NCI-H446 (cell line): ENCODE results near the gene SPDYC.
"Not testable (repeated sequence)": the region's sequence is repeated elsewhere in the genome, so short reads cannot be mapped to it uniquely, and the experiment has no call there.

ENCODE experiments used
- DNase-seq, 2 experiments: peaks; one replicate each; lab custom pipeline; 2025; lab: John Stamatoyannopoulos, UW

SPDYC gene

GRCh38 chr11:65169164-65169641 lies 830 bp upstream of the SPDYC start:
- DNase-seq: no peak

- DNase-seq: no peak
Measured at GRCh38 chr11:65172600-65172999, 2.6 kb downstream of the SPDYC start.

DNA sequence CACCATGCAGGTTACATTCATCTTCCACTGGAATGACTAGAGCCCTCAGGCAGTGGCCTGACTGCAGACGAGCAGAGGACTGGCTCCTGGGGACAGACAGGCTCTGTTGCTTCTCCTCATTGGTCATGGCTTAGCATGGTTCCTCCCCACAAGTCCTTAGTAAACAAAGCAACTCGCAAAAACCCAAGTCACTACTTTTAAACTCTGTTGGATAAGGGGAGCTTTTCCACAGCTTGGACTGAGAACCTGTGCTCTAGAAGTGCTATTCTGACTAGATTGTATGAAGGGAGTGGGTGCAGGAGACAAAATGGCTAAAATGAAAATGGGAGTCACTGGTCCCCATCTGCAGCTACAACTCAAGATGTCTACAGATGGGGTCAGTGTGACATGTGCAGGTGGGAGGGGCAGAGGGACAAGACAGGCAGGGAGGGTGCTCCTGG lies 4.6 kb downstream of the SPDYC start:
- DNase-seq: not testable (repeated sequence)

- DNase-seq: peak; percentile 28 to 50
Measured at GRCh38 chr11:65180877-65181568, 11.0 kb downstream of the SPDYC start.

DNA sequence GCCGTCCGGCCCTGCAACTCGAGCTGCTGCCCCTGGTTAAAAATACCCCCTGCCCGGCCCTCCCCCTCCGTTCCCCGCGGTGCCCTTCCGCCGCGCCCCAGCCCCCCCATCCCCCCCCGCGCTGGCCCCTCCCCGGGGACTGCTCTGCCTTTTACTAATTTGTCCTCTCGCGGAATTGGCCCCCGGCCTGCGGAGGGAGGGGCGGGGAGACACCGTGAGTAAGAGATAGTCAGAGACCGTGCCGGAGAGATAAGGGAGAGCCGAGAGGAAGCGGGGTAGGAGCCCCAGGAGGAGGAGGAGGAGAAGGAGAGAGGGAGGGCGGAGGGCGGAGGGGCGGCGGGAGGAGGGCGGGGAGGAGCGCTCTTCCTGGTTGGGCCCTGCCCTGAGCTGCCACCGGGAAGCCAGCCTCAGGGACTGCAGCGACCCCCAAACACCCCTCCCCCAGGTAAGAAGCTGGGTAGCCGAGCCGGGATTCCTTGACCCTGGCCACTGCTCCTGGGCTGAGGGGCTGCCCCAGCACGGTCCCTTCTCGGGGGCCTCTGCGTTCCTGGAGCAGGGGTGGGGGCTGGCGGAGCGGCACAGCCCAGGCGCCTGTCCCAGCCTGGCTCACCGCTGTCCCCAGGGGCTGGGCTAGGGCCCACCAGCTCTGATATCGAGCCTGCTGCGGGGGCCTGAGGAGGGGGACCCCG lies 11.7 kb downstream of the SPDYC start, which contains the start of gene CAPN1:
Gene CAPN1, plus strand, starts transcription at position 360 of the 689 bp plus-strand sequence. CDS start 774 bp downstream, outside the sequence.
- DNase-seq: peak in 1 of 2 experiments; percentile 43

- DNase-seq: no peak
Measured at GRCh38 chr11:65182258-65183170, 12.5 kb downstream of the SPDYC start.

DNA sequence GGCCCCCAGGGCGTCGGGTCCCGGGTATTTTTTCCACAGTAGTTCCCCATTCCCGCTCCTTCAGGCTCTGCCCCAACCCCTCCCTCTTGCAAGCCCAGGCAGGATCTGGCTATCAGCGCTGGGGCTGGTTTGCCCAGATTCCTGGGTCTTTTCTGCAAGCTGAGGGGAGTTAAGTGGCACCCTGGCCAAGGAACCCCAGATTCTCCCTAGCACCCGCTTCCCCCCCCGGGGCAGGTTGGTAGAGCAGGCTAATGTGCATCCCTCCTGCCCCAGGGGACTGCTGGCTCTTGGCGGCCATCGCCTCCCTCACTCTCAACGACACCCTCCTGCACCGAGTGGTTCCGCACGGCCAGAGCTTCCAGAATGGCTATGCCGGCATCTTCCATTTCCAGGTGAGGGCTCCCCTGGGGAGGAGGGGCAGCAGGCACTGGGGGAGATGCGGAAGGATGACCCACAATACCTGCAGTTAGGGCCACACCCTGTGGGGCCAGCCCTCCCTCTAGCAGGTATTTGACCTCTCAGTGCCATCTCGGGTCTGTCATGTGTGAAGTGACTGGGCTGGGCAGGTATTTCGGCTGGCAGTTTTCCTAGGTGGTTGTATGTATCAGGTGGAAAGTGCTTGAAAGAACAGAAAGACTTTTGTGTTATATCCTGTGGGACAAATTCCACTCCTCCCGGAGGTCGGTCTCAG lies 13.3 kb downstream of the SPDYC start:
- no peak for DNase-seq

DNA sequence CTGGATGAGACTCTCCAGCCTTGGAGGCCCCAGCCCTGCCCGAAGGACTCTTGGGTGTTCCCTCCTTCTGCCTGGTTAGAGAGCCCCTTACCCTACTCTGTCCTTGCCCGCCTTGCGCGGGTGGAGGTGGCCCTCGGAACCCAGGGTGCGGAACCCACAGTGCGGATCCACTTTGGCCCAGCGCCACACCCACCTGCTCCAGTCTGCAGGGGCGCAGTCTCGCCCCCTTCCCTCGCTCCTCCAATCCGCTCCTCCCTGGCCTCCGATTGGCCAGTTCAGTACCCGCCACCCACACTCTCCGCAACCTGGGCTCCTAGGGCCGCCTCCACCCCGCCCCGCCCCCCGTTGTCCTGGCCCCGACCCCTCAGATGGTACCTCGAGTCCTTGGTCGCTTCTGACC lies 14.1 kb downstream of the SPDYC start:
- DNase-seq: no peak

DNA sequence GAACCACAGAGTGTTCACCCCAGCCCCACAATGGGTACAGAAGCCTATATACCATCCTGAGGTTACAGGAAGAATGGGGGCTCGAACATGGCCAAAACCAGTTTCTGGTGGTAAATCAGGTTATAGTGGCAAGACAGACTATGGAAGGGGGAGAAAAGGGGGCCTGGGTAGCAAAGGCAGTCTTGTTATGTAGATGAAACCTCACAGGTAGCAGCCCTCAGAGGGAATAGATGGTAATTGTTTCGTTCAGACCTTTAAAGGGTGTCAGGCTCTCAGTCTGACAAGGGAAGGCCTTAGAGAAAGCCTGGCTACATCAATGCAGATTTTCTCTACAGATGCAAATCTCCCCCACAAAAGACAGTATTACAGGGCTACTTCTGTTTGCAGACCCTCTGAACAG lies 15.1 kb downstream of the SPDYC start:
- no peak for DNase-seq

DNA sequence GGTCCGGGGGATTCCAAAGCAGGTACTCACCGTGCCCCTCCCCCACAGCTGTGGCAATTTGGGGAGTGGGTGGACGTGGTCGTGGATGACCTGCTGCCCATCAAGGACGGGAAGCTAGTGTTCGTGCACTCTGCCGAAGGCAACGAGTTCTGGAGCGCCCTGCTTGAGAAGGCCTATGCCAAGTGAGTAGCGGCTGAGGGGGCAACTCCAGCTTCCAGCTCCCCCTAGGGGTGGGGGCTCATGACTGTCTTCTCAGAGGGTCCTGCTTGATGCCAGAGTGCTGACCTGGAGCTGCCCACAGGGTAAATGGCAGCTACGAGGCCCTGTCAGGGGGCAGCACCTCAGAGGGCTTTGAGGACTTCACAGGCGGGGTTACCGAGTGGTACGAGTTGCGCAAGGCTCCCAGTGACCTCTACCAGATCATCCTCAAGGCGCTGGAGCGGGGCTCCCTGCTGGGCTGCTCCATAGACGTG lies 15.9 kb downstream of the SPDYC start:
- DNase-seq: no peak

GRCh38 chr11:65186701-65187100 lies 16.7 kb downstream of the SPDYC start:
- no peak for DNase-seq

DNA sequence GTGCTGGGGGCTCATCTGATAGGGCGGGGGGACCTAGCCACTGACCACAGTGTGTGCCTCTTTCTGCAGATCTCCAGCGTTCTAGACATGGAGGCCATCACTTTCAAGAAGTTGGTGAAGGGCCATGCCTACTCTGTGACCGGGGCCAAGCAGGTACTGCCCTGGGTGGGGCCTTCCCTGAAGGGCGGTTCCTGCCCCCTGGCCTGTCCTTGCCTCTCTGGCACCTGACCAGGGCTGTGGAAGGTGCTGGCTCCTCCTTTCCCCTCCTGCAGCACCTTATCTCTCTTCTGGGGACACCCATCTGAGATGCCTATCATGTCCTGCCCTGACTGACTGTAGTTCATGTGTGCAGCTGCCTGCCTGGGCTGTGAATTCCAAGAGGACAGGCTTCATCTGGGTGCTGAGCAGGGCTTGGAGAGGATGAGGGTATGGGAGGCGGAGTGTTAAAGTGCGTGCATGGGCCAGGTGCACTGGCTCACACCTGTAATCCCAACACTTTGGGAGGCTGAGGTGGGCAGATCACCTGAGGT lies 17.2 kb downstream of the SPDYC start:
- DNase-seq: no peak

GRCh38 chr11:65187971-65188461 lies 18.0 kb downstream of the SPDYC start:
- no peak for DNase-seq

DNA sequence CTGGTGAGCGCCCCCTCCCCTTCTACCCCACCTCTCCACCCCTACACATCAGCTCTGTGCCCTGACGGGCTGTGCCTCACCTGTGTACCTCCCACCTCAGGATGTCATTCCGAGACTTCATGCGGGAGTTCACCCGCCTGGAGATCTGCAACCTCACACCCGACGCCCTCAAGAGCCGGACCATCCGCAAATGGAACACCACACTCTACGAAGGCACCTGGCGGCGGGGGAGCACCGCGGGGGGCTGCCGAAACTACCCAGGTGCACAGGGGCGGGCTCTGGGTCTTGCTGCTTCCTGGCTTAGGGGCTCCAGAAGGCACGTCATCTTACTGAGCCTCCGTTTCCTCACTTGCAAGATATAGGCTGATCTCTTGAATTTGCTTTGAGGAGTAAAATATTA lies 18.5 kb downstream of the SPDYC start:
- no peak for DNase-seq

GRCh38 chr11:65189191-65189590 lies 19.2 kb downstream of the SPDYC start:
- no peak for DNase-seq

- DNase-seq: no peak
Measured at GRCh38 chr11:65194564-65194963, 24.5 kb downstream of the SPDYC start.

- no peak for DNase-seq
Measured at GRCh38 chr11:65204143-65204542, 34.1 kb downstream of the SPDYC start.

- DNase-seq: peak in 1 of 2 experiments; percentile 42
Measured at GRCh38 chr11:65204646-65205601, 34.9 kb downstream of the SPDYC start.

- DNase-seq: no peak
Measured at GRCh38 chr11:65205602-65205967, 35.6 kb downstream of the SPDYC start.

- no peak for DNase-seq
Measured at GRCh38 chr11:65206441-65206841, 36.4 kb downstream of the SPDYC start.
